Thyroid gland (tissue), 4 donors: Measurements from ENCODE around the gene COL21A1. TPM values are rescaled to one million over a fixed set of nuclear protein-coding genes. Genes with fewer than 3 reads are reported as not detected.

Experiments
- DNase-seq, 2 donors: peaks; one replicate each; pipeline ENCODE4 v3.0.0-alpha.2; 2019
- H3K27ac ChIP-seq, 3 donors: fragments of 200-600 bp; sonication (generic); 1 replicate in 2 of 3; 2 replicates in 1 of 3; pipeline ENCODE4 v1.5.1; 2016 to 2019; ENCODE audit warnings: mild to moderate bottlenecking in 1 of 3, moderate library complexity in 1 of 3
- H3K27me3 ChIP-seq: fragments of 200-600 bp; sonication (generic); one replicate; pipeline ENCODE4 v1.5.1; 2019
- H3K36me3 ChIP-seq, 2 donors: fragments of 200-600 bp; sonication (generic); one replicate each; pipeline ENCODE4 v1.5.1; 2016 to 2019
- H3K4me1 ChIP-seq, 2 donors: fragments of 200-600 bp; sonication (generic); one replicate each; pipeline ENCODE4 v1.5.1; 2017 to 2019
- H3K4me3 ChIP-seq, 3 donors: fragments of 200-600 bp; sonication (generic); replicated peaks in 1 of 3; 1 replicate in 2 of 3; 2 replicates in 1 of 3; pipeline ENCODE4 v1.5.1; 2016; ENCODE audit warnings: mild to moderate bottlenecking in 1 of 3
- H3K9me3 ChIP-seq: fragments of 200-600 bp; sonication (generic); one replicate; pipeline ENCODE4 v1.5.1; 2017
- POLR2A ChIP-seq, 2 donors: fragments of 450-650 bp; IDR thresholded peaks; one replicate each; pipeline ENCODE4 v1.6.1; 2017; ENCODE audit warnings: antibody characterized with exemption in 2 of 2, mild to moderate bottlenecking in 2 of 2, moderate library complexity in 1 of 2
- WGBS, 2 donors: methylation state at CpG; one replicate each; pipeline ENCODE4 v1.1.5; 2017; 5-methylcytosine and 5-hydroxymethylcytosine counted together
- intact Hi-C: fragments of 100-400 bp; cut with DNase I; formaldehyde crosslinking; loops from one replicate; pipeline ENCODE4 v1.15.1; 2023
- total RNA-seq, 4 donors: library from RNA; depleted of rRNA; stranded (reverse); fragments of >200 nt; gene quantifications; one replicate each; pipeline ENCODE4 v1.2.3, GENCODE V29; 2016
- TF ChIP-seq, protein P1 (sequence below), 6 experiments: fragments of 200-600 bp in 3 of 6; fragments of 450-650 bp in 3 of 6; sonication (generic) in 3 of 6; IDR thresholded peaks; one replicate each; pipeline ENCODE4 v1.5.1; 2016 to 2019; ENCODE audit warnings: antibody characterized with exemption in 6 of 6, mild to moderate bottlenecking in 2 of 6, inconsistent platforms in 1 of 6, moderate library complexity in 1 of 6

Gene COL21A1
- total RNA-seq, 4 donors from 2014 or later = 1.6 to 8.8 (median 3.0) TPM

- WGBS, 2 donors = 77 to 89% methylated on average over 1 of the region's 1 CpG
- Histone ChIP-seq H3K36me3 (no peaks in the 10 kb centered on the region), H3K27me3 (no peaks in the 10 kb centered on the region), H3K9me3 (no peaks in the 10 kb centered on the region), H3K4me1 (no peaks in the 10 kb centered on the region), H3K4me3 (no peak overlapping the region), H3K27ac (no peak overlapping the region)
- intact Hi-C loops = no loop called here
- DNase-seq = no peak
- TF ChIP-seq, protein P1, sequence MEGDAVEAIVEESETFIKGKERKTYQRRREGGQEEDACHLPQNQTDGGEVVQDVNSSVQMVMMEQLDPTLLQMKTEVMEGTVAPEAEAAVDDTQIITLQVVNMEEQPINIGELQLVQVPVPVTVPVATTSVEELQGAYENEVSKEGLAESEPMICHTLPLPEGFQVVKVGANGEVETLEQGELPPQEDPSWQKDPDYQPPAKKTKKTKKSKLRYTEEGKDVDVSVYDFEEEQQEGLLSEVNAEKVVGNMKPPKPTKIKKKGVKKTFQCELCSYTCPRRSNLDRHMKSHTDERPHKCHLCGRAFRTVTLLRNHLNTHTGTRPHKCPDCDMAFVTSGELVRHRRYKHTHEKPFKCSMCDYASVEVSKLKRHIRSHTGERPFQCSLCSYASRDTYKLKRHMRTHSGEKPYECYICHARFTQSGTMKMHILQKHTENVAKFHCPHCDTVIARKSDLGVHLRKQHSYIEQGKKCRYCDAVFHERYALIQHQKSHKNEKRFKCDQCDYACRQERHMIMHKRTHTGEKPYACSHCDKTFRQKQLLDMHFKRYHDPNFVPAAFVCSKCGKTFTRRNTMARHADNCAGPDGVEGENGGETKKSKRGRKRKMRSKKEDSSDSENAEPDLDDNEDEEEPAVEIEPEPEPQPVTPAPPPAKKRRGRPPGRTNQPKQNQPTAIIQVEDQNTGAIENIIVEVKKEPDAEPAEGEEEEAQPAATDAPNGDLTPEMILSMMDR (IDR thresholded peaks at IDR 0.05) = no peak
- no peak for TF ChIP-seq POLR2A (IDR thresholded peaks at IDR 0.05)
Measured at GRCh38 chr6:56102216-56102615, 145.2 kb downstream of the COL21A1 start.

DNA sequence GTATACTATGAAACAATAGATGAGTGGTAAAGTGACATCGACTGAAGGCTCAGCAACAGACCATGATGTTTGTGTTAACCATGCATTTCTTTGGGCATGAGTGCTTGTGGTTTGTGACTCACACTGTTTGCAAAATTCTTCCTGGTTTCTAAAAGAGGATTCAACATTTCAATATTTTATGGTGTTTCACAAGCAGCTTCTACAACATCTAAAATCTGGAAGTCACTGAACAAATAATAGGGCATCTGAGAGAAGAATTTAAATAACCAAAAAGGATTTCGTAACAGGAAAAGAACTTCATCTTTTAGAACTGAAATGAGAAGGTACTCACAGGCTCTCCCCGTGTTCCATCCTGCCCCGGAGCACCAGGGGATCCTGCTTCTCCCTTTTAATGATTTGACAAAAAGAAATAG, 146.2 kb downstream of the COL21A1 start:
- TF ChIP-seq, protein P1 (IDR thresholded peaks at IDR 0.05) = no peak
- no peak for TF ChIP-seq POLR2A (IDR thresholded peaks at IDR 0.05)
- H3K36me3 ChIP-seq = no peaks in the 10 kb centered on the region
- H3K9me3 ChIP-seq = no peaks in the 10 kb centered on the region
- H3K4me1 ChIP-seq = no peaks in the 10 kb centered on the region
- intact Hi-C loops = no loop called here
- no peak overlapping the region for H3K27ac ChIP-seq
- H3K4me3 ChIP-seq = no peak overlapping the region
- H3K27me3 ChIP-seq = no peaks in the 10 kb centered on the region
- 72 to 73% methylated on average over 4 of the region's 4 CpGs for WGBS, 2 donors
- no peak for DNase-seq

GRCh38 chr6:56096946-56097621, 150.3 kb downstream of the COL21A1 start:
- H3K4me3 ChIP-seq = no peak overlapping the region
- intact Hi-C loops = no loop called here

GRCh38 chr6:56096541-56096940, 150.8 kb downstream of the COL21A1 start:
- H3K36me3 ChIP-seq = no peaks in the 10 kb centered on the region
- TF ChIP-seq POLR2A (IDR thresholded peaks at IDR 0.05) = no peak
- H3K9me3 ChIP-seq = no peaks in the 10 kb centered on the region
- no peak for DNase-seq
- no peak overlapping the region for H3K27ac ChIP-seq
- H3K27me3 ChIP-seq = no peaks in the 10 kb centered on the region
- no peak overlapping the region for H3K4me3 ChIP-seq
- intact Hi-C loops = no loop called here
- no peaks in the 10 kb centered on the region for H3K4me1 ChIP-seq

More at GRCh38 chr6:56096946-56097621, 150.3 kb downstream of the COL21A1 start:
- Histone ChIP-seq H3K4me1 (no peaks in the 10 kb centered on the region), H3K9me3 (no peaks in the 10 kb centered on the region), H3K36me3 (no peaks in the 10 kb centered on the region), H3K27me3 (no peaks in the 10 kb centered on the region), H3K27ac (no peak overlapping the region)
- TF ChIP-seq POLR2A (IDR thresholded peaks at IDR 0.05) = no peak
- TF ChIP-seq, protein P1 (IDR thresholded peaks at IDR 0.05) = no peak
- DNase-seq = no peak
- WGBS, 2 donors = 60 to 70% methylated on average over 2 of the region's 2 CpGs

DNA sequence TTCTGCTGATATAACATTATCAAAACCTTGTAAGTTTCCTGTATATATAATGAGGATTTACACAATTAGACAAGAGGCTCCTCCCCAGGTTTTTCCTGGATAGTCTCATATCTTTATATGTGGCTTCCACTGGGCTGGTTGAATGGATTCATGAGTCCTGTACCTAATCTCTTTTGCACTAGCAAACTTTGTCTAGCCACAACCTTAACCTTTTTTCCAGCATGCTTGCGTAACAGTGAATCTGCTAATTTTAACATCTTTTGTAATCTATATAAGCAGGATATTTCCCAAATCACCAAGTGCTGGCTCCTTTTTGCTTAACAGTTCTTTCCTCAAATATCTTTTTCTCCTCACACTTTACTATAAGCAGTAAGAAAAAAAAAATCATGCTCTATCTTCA, 153.6 kb downstream of the COL21A1 start:
- TF ChIP-seq, protein P1 (IDR thresholded peaks at IDR 0.05) = no peak
- no peak for TF ChIP-seq POLR2A (IDR thresholded peaks at IDR 0.05)
- H3K36me3 ChIP-seq = no peaks in the 10 kb centered on the region
- no peak for DNase-seq
- no peaks in the 10 kb centered on the region for H3K4me1 ChIP-seq
- no peaks in the 10 kb centered on the region for H3K9me3 ChIP-seq
- no peak overlapping the region for H3K27ac ChIP-seq
- intact Hi-C loops = no loop called here
- WGBS, 2 donors = 90 to 98% methylated on average over 1 of the region's 1 CpG
- H3K27me3 ChIP-seq = no peaks in the 10 kb centered on the region
- no peak overlapping the region for H3K4me3 ChIP-seq
